Immature natural killer cell (primary cell): ENCODE measurements around the gene PPP5C. TPM values are rescaled to one million over a fixed set of nuclear protein-coding genes. Genes with fewer than 3 reads are reported as not detected.

Source experiments
- DNase-seq, 3 donors: peaks; one replicate each; pipeline ENCODE4 v3.0.0; 2022; ENCODE audit warnings: mixed read lengths in 1 of 3
- H3K27ac Mint-ChIP-seq, 6 donors: one replicate each; pipeline ENCODE4 v1.8.0; 2020; ENCODE audit warnings: mixed read lengths in 6 of 6, mild to moderate bottlenecking in 5 of 6, inconsistent platforms in 4 of 6, moderate library complexity in 3 of 6
- H3K27me3 Mint-ChIP-seq, 3 donors: one replicate each; pipeline ENCODE4 v1.8.0; 2020 to 2021; ENCODE audit warnings: low read depth in 3 of 3, mild to moderate bottlenecking in 3 of 3, mixed read lengths in 3 of 3, moderate library complexity in 3 of 3, inconsistent platforms in 1 of 3
- H3K36me3 Mint-ChIP-seq, 3 donors: one replicate each; pipeline ENCODE4 v1.8.0; 2020; ENCODE audit warnings: mixed read lengths in 3 of 3, inconsistent platforms in 2 of 3, mild to moderate bottlenecking in 2 of 3
- H3K4me1 Mint-ChIP-seq, 2 donors: one replicate each; pipeline ENCODE4 v1.8.0; 2020; ENCODE audit warnings: inconsistent platforms in 2 of 2, mild to moderate bottlenecking in 2 of 2, mixed read lengths in 2 of 2, moderate library complexity in 1 of 2
- H3K4me3 Mint-ChIP-seq, 5 donors: one replicate each; pipeline ENCODE4 v1.8.0; 2020; ENCODE audit warnings: mild to moderate bottlenecking in 5 of 5, mixed read lengths in 5 of 5, inconsistent platforms in 3 of 5, moderate library complexity in 3 of 5
- H3K9me3 Mint-ChIP-seq, 6 donors: one replicate each; pipeline ENCODE4 v1.8.0; 2020; ENCODE audit warnings: mild to moderate bottlenecking in 6 of 6, mixed read lengths in 6 of 6, inconsistent platforms in 4 of 6, moderate library complexity in 3 of 6
- polyA plus RNA-seq, 3 donors: library from polyadenylated mRNA; unstranded; fragments of 300-500 nt; fragmentation: Illumina TruSeq; gene quantifications; one replicate each; pipeline ENCODE4 v1.2.3, GENCODE V29; 2021

PPP5C gene
- polyA plus RNA-seq, 3 donors from 2014 or later = 25.0 to 80.9 (median 63.8) TPM

GRCh38 chr19:46356149-46357055, 9.5 kb downstream of the PPP5C start:
- Mint-ChIP-seq H3K27me3 (no peaks in the 10 kb centered on the region), H3K4me3 (no peak overlapping the region), H3K27ac (peak overlapping the region in 4 of 6 donors; percentile 40 to 90 (median 86)), H3K4me1 (peaks cover 31 to 90% of the 10 kb centered on the region in 2 donors), H3K36me3 (peaks cover 0 to 29% (median 8%) of the 10 kb centered on the region in 3 donors), H3K9me3 (no peaks in the 10 kb centered on the region)
- no peak for DNase-seq

- H3K36me3 Mint-ChIP-seq = peaks cover 4 to 29% (median 12%) of the 10 kb centered on the region in 3 donors
- H3K9me3 Mint-ChIP-seq = no peaks in the 10 kb centered on the region
- H3K27ac Mint-ChIP-seq = peak overlapping the region in 4 of 6 donors; percentile 54 to 88 (median 66)
- DNase-seq = no peak
- H3K4me3 Mint-ChIP-seq = no peak overlapping the region
- H3K4me1 Mint-ChIP-seq = peaks cover 27 to 84% of the 10 kb centered on the region in 2 donors
- peaks cover 0 to 2% (median 2%) of the 10 kb centered on the region in 3 donors for H3K27me3 Mint-ChIP-seq
These were observed 11.1 kb downstream of the PPP5C start for GRCh38 chr19:46357846-46358583.

- H3K36me3 Mint-ChIP-seq = peaks cover 11 to 17% (median 14%) of the 10 kb centered on the region in 3 donors
- peaks cover 39 to 83% of the 10 kb centered on the region in 2 donors for H3K4me1 Mint-ChIP-seq
- peaks cover 0 to 2% (median 2%) of the 10 kb centered on the region in 3 donors for H3K27me3 Mint-ChIP-seq
- peak; percentile 30 to 59 (median 58) for DNase-seq
- H3K27ac Mint-ChIP-seq = peak overlapping the region; percentile 37 to 93 (median 77)
- no peaks in the 10 kb centered on the region for H3K9me3 Mint-ChIP-seq
- peak overlapping the region; percentile 79 to 96 (median 90) for H3K4me3 Mint-ChIP-seq
These were observed 15.0 kb downstream of the PPP5C start for GRCh38 chr19:46361915-46362314.

GRCh38 chr19:46364359-46364758, 17.5 kb downstream of the PPP5C start:
- peaks cover 8 to 11% (median 10%) of the 10 kb centered on the region in 3 donors for H3K36me3 Mint-ChIP-seq
- peaks cover 37 to 81% of the 10 kb centered on the region in 2 donors for H3K4me1 Mint-ChIP-seq
- H3K9me3 Mint-ChIP-seq = no peaks in the 10 kb centered on the region
- H3K4me3 Mint-ChIP-seq = peak overlapping the region in 1 of 5 donors; percentile 35
- DNase-seq = no peak
- peaks cover 0 to 2% (median 2%) of the 10 kb centered on the region in 3 donors for H3K27me3 Mint-ChIP-seq
- no peak overlapping the region for H3K27ac Mint-ChIP-seq

GRCh38 chr19:46365561-46365960, 18.7 kb downstream of the PPP5C start:
- no peaks in the 10 kb centered on the region for H3K9me3 Mint-ChIP-seq
- peaks cover 8 to 11% (median 10%) of the 10 kb centered on the region in 3 donors for H3K36me3 Mint-ChIP-seq
- peaks cover 31 to 69% of the 10 kb centered on the region in 2 donors for H3K4me1 Mint-ChIP-seq
- peaks cover 0 to 2% (median 2%) of the 10 kb centered on the region in 3 donors for H3K27me3 Mint-ChIP-seq
- no peak for DNase-seq
- H3K27ac Mint-ChIP-seq = peak overlapping the region in 3 of 6 donors; percentile 53 to 83 (median 60)
- no peak overlapping the region for H3K4me3 Mint-ChIP-seq

GRCh38 chr19:46366620-46367292, 19.9 kb downstream of the PPP5C start:
- Mint-ChIP-seq H3K36me3 (peaks cover 9 to 13% (median 12%) of the 10 kb centered on the region in 3 donors), H3K27me3 (peaks cover 0 to 2% (median 2%) of the 10 kb centered on the region in 3 donors), H3K4me1 (peaks cover 33 to 72% of the 10 kb centered on the region in 2 donors), H3K27ac (peak overlapping the region in 4 of 6 donors; percentile 13 to 68 (median 37)), H3K9me3 (no peaks in the 10 kb centered on the region), H3K4me3 (peak overlapping the region in 1 of 5 donors; percentile 10)
- DNase-seq = no peak

- no peaks in the 10 kb centered on the region for H3K27me3 Mint-ChIP-seq
- H3K27ac Mint-ChIP-seq = peak overlapping the region in 1 of 6 donors; percentile 3
- H3K4me1 Mint-ChIP-seq = peaks cover 34 to 73% of the 10 kb centered on the region in 2 donors
- H3K4me3 Mint-ChIP-seq = no peak overlapping the region
- H3K9me3 Mint-ChIP-seq = no peaks in the 10 kb centered on the region
- no peak for DNase-seq
- peaks cover 6 to 12% (median 10%) of the 10 kb centered on the region in 3 donors for H3K36me3 Mint-ChIP-seq
These were observed 20.5 kb downstream of the PPP5C start for GRCh38 chr19:46367426-46367825.

- no peaks in the 10 kb centered on the region for H3K9me3 Mint-ChIP-seq
- H3K27me3 Mint-ChIP-seq = no peaks in the 10 kb centered on the region
- peaks cover 6 to 12% (median 10%) of the 10 kb centered on the region in 3 donors for H3K36me3 Mint-ChIP-seq
- no peak for DNase-seq
- peaks cover 34 to 77% of the 10 kb centered on the region in 2 donors for H3K4me1 Mint-ChIP-seq
- no peak overlapping the region for H3K4me3 Mint-ChIP-seq
- H3K27ac Mint-ChIP-seq = peak overlapping the region in 1 of 6 donors; percentile 36
These were observed 21.2 kb downstream of the PPP5C start for GRCh38 chr19:46368116-46368515.

- Mint-ChIP-seq H3K36me3 (peaks cover 0 to 7% (median 3%) of the 10 kb centered on the region in 3 donors), H3K4me1 (peaks cover 28 to 61% of the 10 kb centered on the region in 2 donors), H3K4me3 (no peak overlapping the region), H3K27ac (no peak overlapping the region), H3K9me3 (no peaks in the 10 kb centered on the region), H3K27me3 (no peaks in the 10 kb centered on the region)
- no peak for DNase-seq
These were observed 22.9 kb downstream of the PPP5C start for GRCh38 chr19:46369817-46370216.

GRCh38 chr19:46371371-46371901, 24.5 kb downstream of the PPP5C start:
- Mint-ChIP-seq H3K27ac (peak overlapping the region; percentile 79 to 93 (median 84)), H3K9me3 (no peaks in the 10 kb centered on the region), H3K4me3 (peak overlapping the region in 4 of 5 donors; percentile 58 to 71 (median 64)), H3K36me3 (peaks cover 0 to 4% (median 3%) of the 10 kb centered on the region in 3 donors), H3K27me3 (no peaks in the 10 kb centered on the region), H3K4me1 (peaks cover 19 to 47% of the 10 kb centered on the region in 2 donors)
- DNase-seq = no peak

GRCh38 chr19:46372901-46373490, 26.1 kb downstream of the PPP5C start:
- no peak for DNase-seq
- peak overlapping the region in 2 of 6 donors; percentile 26 to 29 for H3K27ac Mint-ChIP-seq
- no peak overlapping the region for H3K4me3 Mint-ChIP-seq
- peaks cover 16 to 32% of the 10 kb centered on the region in 2 donors for H3K4me1 Mint-ChIP-seq
- no peaks in the 10 kb centered on the region for H3K9me3 Mint-ChIP-seq
- H3K36me3 Mint-ChIP-seq = peaks cover 0 to 18% (median 8%) of the 10 kb centered on the region in 3 donors
- no peaks in the 10 kb centered on the region for H3K27me3 Mint-ChIP-seq

GRCh38 chr19:46373491-46374359, 26.8 kb downstream of the PPP5C start:
- Mint-ChIP-seq H3K27me3 (no peaks in the 10 kb centered on the region), H3K27ac (no peak overlapping the region), H3K4me3 (no peak overlapping the region), H3K4me1 (peaks cover 16 to 28% of the 10 kb centered on the region in 2 donors), H3K9me3 (no peaks in the 10 kb centered on the region), H3K36me3 (peaks cover 0 to 20% (median 11%) of the 10 kb centered on the region in 3 donors)
- no peak for DNase-seq
